ENCODE data around the gene CD79A.
A peak's percentile ranks its signal among the peaks of the same experiment; 100 is the strongest.

Gene CD79A

GRCh38 chr19:41883463-41883820 is 6.4 kb downstream of the CD79A start:
- no peak for FAIRE-seq
- DNase-seq (ENCODE audit: insufficient read length, low spot score): no peak

GRCh38 chr19:41883821-41884733 is 7.0 kb downstream of the CD79A start:
- FAIRE-seq: peak; percentile 96
- DNase-seq (ENCODE audit: insufficient read length, low spot score): peak; percentile 95

GRCh38 chr19:41886761-41887710 is 10.0 kb downstream of the CD79A start:
- no peak for FAIRE-seq
- no peak for DNase-seq (ENCODE audit: insufficient read length, low spot score)

- peak; percentile 64 for FAIRE-seq
- DNase-seq (ENCODE audit: insufficient read length, low spot score): peak; percentile 73
Measured at GRCh38 chr19:41887711-41888382, 10.8 kb downstream of the CD79A start.

GRCh38 chr19:41888926-41889325 is 11.8 kb downstream of the CD79A start:
- FAIRE-seq: no peak
- no peak for DNase-seq (ENCODE audit: insufficient read length, low spot score)

GRCh38 chr19:41889896-41890295 is 12.8 kb downstream of the CD79A start:
- FAIRE-seq (no peak), DNase-seq (ENCODE audit: insufficient read length, low spot score) (no peak)

- no peak for FAIRE-seq
- DNase-seq (ENCODE audit: insufficient read length, low spot score): no peak
Measured at GRCh38 chr19:41890936-41891335, 13.9 kb downstream of the CD79A start.

GRCh38 chr19:41892173-41892902 is 15.3 kb downstream of the CD79A start:
- DNase-seq (ENCODE audit: insufficient read length, low spot score): no peak
- FAIRE-seq: no peak

- no peak for FAIRE-seq
- no peak for DNase-seq (ENCODE audit: insufficient read length, low spot score)
Measured at GRCh38 chr19:41893899-41894298, 16.8 kb downstream of the CD79A start.

GRCh38 chr19:41894350-41894749 is 17.3 kb downstream of the CD79A start:
- FAIRE-seq: no peak
- no peak for DNase-seq (ENCODE audit: insufficient read length, low spot score)

- FAIRE-seq (no peak), DNase-seq (ENCODE audit: insufficient read length, low spot score) (no peak)
Measured at GRCh38 chr19:41895745-41896580, 18.9 kb downstream of the CD79A start.

GRCh38 chr19:41896581-41896942 is 19.5 kb downstream of the CD79A start:
- FAIRE-seq: no peak

GRCh38 chr19:41897181-41897580 is 20.1 kb downstream of the CD79A start:
- FAIRE-seq (no peak), DNase-seq (ENCODE audit: insufficient read length, low spot score) (no peak)

More at GRCh38 chr19:41896581-41896942, 19.5 kb downstream of the CD79A start:
- DNase-seq (ENCODE audit: insufficient read length, low spot score): no peak

- FAIRE-seq (no peak), DNase-seq (ENCODE audit: insufficient read length, low spot score) (no peak)
Measured at GRCh38 chr19:41897820-41898219, 20.7 kb downstream of the CD79A start.

GRCh38 chr19:41898235-41898634 is 21.2 kb downstream of the CD79A start:
- no peak for DNase-seq (ENCODE audit: insufficient read length, low spot score)
- FAIRE-seq: no peak

GRCh38 chr19:41901707-41902360 is 24.8 kb downstream of the CD79A start:
- FAIRE-seq (no peak), DNase-seq (ENCODE audit: insufficient read length, low spot score) (no peak)

GRCh38 chr19:41902594-41902993 is 25.5 kb downstream of the CD79A start:
- no peak for FAIRE-seq

GRCh38 chr19:41903193-41903953 is 26.3 kb downstream of the CD79A start:
- DNase-seq (ENCODE audit: insufficient read length, low spot score): no peak

More at GRCh38 chr19:41902594-41902993, 25.5 kb downstream of the CD79A start:
- no peak for DNase-seq (ENCODE audit: insufficient read length, low spot score)

More at GRCh38 chr19:41903193-41903953, 26.3 kb downstream of the CD79A start:
- no peak for FAIRE-seq

All from HTR-8/SVneo (cell line).